NCI-H1105 (cell line): ENCODE results near the gene BPIFB2.
"Not testable (repeated sequence)": the region's sequence is repeated elsewhere in the genome, so short reads cannot be mapped to it uniquely, and the experiment has no call there.

Experiments
- DNase-seq: peaks from one replicate; lab custom pipeline; 2025; lab: John Stamatoyannopoulos, UW

The BPIFB2 gene

DNA sequence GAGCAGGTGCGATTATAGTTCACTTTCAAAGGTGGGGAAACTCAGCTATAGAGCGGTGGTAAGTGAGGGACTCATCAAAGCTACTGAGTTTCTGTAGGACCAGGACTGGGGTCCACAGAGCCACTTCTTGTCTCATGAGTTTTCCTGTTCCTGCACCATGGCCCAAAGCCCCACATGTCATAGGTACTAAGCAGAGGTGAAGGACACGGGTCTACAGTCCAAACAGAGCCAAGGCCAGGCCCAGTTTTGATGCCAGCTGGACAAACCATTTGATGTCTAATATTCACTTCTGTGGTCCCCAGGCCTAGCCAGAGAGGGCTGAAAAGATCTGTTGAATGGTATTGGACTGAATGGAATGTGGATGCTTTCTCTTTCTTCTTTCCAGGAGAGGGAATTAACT, 34.9 kb downstream of the BPIFB2 start:
- no peak for DNase-seq

DNA sequence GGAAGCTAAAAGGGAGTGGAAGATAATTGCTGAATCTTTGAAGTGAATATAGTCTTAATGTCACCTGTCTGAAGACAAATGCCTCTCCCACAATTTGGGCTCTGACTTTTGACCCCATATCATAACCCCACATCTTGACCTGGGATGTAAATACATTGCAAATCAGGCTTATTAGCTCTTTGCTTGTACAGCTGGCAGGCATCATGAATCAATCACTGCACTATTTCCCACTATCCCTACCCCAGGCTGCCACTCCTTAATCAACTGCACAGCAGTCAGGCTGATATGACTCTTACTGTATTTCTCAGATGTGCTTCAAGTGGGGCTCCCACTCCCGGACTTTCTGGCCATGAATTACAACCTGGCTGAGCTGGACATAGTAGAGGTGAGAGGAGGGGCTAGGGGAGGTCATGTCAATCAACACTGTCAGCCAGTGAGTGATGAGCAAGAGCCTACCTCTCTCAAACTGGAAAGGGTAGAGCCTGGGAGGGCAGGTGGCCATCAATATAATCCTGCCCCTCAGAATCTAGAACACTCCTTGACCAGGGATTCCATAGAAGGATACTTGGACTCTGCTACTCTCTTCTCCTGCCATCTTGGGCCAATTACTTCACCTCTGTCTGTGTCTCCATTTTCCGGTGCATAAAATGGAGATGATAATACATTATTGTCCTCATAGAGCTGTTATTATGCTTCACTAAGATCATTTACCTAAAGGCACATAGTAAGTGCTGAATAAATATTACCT, 35.7 kb downstream of the BPIFB2 start:
- no peak for DNase-seq

DNA sequence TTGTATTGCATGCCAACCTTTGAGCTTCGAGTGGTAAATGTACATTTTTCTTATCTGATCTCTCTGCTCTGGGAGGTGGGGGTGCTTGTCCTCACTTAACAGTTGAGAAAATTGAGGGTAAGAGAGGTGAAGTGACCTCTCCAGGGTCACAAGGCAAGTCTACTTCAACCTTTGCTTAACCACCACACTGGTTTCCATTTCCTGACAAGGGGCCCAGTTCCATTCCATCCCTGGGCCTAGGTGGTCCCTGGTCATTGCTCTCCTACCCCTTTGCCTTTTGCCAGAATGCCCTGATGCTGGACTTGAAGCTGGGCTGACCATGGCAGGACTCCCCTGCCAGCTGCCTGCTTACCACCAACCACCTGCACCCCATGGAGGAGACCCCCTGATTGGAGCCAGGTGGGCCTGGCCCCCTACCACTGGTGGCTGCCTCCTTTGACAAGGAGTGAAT, 36.3 kb downstream of the BPIFB2 start:
- no peak for DNase-seq

DNA sequence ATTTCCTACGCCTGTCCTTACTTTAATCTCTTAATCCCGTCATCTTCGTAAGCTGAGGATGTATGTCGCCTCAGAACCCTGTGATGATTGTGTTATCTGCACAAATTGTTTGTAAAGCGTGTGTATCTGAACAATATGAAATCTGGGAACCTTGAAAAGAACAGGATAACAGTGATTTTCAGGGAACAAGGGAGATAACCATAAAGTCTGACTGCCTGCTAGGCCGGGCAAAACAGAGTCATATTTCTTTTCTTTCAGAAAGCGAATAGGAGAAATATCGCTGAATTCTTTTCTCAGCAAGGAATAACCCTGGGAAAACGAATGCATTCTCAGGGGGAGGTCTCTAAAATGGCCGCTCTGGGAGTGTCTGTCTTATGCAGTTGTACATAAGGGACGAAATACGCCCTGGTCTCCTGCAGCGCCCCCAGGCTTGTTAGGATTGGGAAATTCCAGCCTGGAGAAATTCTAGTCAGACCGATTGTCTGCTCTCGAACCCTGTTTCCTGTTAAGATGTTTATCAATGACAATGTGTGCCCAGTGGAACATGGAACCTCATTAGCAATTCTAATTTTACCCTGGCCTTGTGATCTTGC, 37.7 kb downstream of the BPIFB2 start:
- not testable (repeated sequence) for DNase-seq

DNA sequence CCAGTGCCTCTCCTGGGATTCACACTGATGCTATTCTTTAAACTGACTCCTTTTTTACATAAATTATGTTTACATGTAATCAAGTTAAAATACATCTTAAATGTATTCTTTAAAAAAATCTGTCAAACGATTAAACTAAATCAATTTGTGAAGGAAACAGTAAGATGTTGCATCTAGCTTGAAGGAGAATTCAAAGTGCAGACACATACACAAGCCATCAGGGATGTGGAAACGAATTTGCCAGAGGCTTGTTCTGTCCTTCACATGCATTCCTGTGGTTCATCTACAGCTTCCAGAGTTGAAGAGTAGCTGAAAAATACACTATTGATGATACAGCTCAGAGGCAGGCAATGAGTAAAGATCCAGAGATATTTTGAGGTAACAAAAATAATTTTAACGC, 38.9 kb downstream of the BPIFB2 start:
- DNase-seq: no peak

DNA sequence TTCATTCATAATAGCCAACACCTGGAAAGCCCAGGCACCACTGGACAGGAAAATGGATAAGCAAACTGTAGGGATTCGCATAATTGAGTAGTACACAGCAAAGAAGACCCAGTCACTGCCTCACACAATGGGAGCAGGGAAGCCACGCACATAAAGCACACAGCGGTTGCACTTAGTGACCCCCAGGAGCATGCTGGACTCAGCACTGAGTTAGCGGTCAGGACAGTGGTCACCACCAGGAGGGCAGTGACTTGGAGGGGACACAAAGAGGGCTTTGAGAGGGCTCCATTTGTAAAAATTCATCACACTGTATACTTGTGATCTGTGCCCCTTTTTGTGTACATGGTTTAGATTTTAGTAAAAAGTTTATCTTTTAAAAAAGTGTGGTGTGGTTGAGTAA, 43.8 kb downstream of the BPIFB2 start:
- DNase-seq: no peak

DNA sequence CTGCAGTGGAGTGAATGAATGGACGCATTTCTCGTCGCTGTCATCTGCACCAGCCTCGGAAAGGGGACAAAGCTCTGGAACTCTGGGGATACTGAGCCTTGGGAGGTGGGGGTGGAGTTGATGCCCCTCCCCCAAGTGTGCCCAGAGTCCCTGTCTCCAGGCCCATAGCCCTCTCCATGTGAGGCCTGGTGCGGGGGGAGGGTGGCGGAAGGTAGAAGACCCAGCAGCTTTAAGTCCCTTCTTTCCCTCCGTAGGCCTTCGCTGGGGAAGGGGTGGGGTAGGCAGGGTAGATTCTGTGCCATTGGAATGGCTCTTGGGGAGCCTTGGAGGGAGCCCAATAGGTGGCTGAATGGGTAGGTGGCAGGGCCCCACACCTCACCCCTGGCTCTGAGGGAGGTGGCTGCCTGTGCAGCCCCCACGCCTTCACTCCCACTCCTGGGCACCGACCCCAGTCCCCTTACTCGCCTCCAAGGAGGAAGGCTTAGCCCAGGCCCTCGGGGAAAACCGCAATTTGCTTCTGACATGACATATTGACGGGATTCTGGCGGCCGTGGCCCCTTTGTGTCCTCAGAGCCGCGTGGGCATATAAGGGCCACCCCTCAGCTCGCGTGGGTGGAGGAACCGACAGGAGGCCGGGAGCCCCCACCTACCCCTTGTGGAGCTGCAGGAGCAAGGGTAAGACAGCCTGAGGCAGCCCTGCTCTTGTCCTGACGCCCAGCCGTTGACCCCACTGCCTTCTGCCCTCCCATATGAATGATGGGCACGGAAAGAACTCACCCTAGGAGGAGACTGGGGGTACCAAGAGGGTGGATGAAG, 46.0 kb downstream of the BPIFB2 start, which contains the start of gene BPIFB3:
Gene BPIFB3 (plus strand): TSS at position 613 of the 816 bp plus-strand sequence. CDS start 1,533 bp downstream, outside the sequence.
- DNase-seq: no peak

DNA sequence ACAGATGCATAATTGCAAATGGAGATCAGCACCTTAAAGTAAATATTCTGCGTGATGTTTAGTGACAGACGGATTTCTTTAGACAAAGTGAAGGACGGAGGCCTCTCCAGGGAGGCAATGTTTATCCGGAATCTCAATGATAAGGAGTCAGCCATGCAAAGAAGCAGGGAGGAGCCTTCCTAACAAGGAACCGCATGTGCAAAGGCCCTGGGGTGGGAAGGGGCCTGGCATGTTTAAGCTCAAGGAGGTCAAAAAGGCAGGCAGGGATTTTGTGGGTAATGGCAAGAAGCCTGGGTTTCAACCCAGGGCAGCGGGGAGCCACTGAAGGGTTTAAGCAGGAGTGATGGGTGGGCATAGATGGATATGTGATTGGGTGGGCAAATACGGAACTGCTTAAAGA, 46.9 kb downstream of the BPIFB2 start:
- DNase-seq: no peak

DNA sequence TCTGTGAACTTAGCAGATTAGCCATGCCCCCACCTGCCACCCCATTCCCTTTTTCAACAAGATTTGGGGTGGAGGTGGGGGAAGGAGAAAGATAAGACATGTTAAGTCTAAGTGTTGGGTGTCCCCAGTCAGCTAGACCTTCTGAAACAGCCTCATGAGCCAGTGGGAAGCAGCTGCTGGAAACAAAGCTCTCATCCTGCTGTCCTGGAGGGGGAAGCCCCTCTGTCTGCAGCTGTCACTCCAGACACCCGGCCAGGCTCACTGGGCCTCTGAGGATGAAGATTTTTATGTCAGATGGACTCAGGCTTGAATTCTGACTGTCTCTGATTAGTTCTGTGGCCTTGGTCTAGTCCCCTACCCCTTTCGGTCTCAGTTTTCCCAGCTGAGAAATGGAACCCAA, 47.3 kb downstream of the BPIFB2 start:
- DNase-seq: no peak

DNA sequence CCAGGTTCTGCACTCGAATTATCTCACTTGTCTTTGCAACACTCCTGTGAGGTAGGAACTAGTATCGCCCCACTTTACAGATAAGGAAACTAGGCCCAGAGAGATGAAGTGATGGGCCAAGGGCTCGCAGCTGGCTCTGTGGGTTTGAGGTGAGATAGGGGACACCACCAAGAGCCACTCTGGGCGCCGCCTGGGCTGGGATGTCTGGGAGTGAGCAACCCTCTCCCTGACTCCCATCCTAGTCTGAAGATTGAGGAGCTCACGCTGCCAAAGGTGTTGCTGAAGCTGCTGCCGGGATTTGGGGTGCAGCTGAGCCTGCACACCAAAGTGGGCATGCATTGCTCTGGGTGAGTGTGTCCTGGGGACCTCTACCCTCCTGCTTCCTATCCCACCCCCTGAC, 51.6 kb downstream of the BPIFB2 start:
- no peak for DNase-seq

DNA sequence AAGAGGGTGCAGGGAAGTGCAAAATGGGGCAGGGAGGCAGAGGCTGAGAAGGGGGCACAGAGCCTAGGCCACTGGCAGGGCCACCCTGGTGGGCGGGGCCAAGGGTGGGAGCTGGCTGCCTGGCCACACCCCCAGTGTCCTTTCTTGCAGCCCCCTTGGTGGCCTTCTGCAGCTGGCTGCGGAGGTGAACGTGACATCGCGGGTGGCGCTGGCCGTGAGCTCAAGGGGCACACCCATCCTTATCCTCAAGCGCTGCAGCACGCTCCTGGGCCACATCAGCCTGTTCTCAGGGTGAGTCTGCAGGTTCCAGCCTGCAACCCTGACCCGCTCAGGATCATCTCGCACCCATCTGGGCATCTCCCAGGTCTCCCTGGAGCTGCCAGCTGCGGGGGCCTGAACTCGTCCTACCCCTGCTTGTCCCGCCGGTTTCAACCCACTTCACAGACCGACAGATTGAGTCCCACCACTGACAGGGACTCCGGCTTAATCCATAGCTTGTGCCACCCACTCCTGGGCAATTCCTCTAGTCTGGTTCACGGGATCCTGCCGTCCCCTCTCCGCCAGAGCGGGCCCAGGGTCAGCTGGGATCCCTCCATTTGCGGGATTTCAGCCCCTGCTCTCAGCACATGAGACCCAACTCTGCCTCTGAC, 52.4 kb downstream of the BPIFB2 start:
- no peak for DNase-seq

DNA sequence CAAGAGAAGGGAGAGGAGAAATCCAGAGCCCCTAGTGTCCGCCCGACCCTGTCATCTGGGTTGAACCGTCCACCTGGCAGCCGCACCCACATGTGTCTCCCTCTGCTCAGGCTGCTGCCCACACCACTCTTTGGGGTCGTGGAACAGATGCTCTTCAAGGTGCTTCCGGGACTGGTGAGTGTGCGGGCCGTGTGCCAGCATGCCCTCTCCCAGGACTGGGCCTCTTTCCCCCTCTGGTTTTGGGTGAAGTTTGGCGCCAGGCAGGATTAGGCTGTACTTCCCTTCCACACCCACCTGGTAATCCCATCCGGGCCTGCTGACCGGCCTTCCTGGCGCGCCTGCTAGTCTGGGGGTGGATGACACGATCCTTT, 54.1 kb downstream of the BPIFB2 start:
- no peak for DNase-seq

DNA sequence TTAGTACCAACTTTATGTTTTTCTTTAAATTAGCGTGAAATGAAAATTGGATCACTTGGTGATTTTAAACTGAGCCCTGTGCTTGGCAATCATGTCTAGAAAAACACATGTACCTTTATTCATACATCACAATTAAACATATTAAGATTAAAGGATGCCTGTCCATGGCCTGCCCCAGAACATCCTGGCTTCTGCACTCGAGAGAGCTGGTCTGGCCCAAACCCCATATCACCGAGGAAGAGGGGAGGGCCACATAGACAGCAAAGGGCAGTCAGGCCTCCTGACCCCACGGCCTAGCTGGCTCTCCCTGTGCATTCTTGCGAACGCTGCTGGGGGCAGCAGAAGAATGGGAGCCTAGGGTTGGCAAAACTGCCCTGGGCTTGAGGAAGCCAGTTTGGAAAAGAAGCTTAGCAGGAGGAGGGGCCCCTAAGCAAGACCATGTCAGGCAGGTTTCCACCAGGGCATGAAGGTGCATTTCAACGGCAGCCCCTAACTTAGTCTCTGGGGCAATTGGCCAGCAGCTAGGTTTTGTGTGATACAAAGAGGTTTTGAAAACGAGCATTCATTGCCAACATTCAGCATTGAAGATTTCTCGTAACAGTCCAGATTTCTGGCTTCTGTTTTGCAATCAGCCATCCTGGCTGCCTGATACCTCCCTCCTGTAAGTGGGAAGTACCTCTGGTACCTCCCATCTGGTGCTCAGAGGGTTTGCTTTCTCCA, 54.8 kb downstream of the BPIFB2 start:
- DNase-seq: no peak

DNA sequence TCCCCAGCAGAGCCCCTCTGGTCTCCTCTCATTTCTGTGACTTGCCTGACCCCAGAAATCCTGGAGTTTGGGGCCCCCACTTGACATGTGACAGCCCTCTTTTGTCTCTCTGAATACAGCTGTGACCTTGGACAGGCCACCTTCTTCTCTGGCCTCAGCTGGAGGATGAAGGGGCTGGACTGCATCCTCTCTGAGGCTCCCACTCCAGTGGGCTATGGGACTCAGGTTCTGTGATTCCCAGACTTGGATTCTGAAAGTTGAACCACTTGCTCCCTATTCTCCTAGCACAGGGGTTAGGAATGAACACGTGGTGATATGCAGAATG, 55.3 kb downstream of the BPIFB2 start:
- no peak for DNase-seq

DNA sequence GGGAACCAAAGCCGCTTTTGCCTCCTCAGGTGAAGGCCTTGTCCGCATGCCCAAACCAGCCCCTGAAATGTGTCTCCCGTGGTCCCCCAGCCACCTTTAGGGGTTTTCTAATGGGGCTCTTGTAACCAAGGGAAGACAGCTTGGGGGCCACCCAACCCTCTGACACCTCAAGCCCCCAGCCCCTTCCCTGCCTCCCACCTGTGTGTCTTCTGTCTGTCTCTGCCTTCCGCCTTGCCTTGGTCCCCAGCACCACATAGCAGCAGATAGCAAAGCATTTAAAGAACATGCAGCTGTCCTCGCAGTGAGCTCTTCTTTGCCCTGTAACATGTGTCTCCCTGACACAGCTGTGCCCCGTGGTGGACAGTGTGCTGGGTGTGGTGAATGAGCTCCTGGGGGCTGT, 55.8 kb downstream of the BPIFB2 start:
- no peak for DNase-seq

DNA sequence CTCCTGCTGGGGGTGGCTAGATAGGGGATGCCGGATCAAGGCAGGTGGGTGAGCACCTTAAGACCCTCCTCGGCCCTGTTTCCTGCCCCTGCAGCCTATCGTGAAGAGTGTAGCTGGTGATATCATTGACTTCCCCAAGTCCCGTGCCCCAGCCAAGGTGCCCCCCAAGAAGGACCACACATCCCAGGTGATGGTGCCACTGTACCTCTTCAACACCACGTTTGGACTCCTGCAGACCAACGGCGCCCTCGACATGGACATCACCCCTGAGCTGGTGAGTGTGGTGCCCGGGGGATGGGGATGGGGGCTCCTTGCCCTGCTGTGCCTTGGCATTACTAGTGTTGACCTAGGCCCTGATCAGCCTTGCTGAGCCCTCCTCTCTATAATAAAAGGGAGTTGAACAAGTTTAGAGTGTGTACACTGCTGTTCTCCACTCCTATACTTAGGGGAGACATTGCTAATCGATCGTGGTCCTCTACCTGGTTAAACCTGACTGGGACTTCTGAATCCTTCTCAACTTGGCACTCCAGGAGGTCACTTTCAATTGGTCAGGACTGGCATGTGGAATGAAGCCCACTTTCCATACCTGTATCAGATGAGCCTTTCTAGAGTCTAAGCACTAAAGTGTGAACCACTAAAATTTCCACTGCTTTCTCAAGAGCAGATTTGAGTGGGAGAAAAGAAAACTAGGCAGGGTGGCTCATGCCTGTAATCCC, 57.2 kb downstream of the BPIFB2 start:
- no peak for DNase-seq

DNA sequence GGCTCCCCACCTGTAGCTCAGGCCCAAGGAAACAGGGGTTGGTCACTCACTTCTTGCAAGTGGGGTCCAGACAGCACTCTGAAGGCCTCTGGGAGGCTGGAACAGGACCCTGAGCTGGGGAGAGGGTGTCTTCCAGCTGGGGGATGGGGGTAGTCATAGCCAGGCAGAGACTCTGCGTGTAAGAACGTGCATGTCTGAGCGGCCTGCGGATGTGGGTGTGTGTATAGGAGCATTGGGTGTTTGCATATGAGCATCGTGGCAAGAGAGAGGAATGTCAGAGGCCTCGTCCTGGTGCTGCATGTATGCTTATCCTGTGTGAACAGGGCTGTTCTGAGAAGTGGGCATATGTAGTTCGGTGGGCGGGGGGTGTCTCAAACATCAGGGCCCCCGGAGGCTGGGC, 58.3 kb downstream of the BPIFB2 start:
- no peak for DNase-seq

DNA sequence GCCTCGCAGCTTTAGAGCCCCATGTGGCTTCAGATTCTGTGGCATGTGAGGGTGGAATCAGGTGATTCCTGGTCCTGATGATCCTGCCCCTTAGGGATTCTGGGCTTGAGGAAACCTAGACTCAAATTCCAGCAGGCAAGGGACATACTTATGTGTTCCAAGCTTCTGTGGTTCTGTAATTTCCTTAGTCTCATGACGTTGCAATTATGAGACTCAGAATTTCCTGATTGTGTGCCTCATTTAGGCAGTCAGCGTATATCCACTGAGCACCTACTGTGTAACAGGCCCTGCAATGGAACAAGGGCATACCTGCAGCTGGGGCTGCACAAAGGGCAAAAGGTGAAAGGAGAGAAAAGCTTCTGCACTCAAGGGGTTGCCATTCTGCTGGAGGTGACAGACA, 60.3 kb downstream of the BPIFB2 start:
- no peak for DNase-seq

DNA sequence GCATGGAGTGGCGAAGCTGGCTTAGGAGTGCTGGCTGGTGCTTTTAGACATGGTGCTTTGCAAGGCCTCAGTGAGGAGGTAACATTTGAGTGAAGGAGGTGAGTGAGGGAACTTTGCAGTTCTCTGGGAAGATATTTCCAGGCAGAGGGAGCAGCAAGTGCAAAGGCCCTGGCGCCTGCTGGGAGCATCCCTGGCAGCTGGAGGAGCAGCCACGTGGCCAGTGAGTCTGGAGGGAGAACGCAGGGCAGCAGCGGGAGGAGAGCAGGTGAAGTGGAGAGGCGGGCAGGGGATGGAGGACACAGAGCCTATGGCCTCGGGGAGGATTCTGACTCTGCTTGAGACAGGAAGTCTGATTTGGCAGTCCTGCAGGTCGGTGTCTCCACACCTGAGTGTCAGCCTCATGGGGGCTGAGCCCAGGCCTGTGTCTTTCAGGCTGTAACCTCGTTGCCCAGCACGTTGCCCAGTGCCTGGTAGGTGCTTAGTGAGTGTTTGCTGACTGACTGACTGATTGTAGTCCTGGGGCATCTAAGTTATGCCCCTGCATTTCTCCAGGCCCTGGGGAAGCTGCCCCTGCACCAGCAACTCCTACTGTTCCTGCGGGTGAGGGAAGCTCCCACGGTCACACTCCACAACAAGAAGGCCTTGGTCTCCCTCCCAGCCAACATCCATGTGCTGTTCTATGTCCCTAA, 60.9 kb downstream of the BPIFB2 start:
- DNase-seq: no peak

DNA sequence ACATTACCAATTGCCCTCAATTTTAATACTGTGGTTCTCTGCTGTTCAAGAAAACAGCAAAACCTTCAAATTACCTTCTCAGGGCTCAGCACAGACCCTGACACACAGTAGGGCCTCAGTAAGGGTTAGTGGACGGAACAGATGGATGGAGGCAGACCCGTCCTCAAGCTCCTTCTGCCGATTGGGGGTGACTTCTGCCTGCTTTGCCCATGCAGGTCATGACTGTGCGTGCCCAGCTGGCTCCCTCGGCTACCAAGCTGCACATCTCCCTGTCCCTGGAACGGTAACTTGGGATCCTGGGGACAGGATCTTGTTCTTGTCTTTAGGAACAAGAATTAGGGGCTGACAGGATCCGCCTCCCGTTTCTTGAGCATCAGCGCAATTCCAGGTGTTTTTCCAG, 62.2 kb downstream of the BPIFB2 start:
- no peak for DNase-seq
